CD14-positive monocyte (primary cell): ENCODE measurements around the gene FAM83D. TPM values are rescaled to one million over a fixed set of nuclear protein-coding genes. Genes with fewer than 3 reads are reported as not detected.

Experiments used
- DNase-seq, 3 donors: peaks; one replicate each; pipeline ENCODE4 v3.0.0-alpha.2; 2011 to 2022
- H2AFZ ChIP-seq: 2 replicates; pipeline ENCODE4 v1.6.0; 2012; ENCODE audit warnings: mild to moderate bottlenecking, low read depth, low read length, inconsistent platforms; ENCODE audit not compliant: insufficient read depth, poor library complexity, severe bottlenecking
- H3K27ac ChIP-seq, 2 donors: 1 replicate in 1 of 2; 2 replicates in 1 of 2; pipeline ENCODE4 v1.5.1; 2012 to 2013; ENCODE audit warnings: low read length in 2 of 2, control low read depth in 1 of 2, inconsistent platforms in 1 of 2, low read depth in 1 of 2, mild to moderate bottlenecking in 1 of 2
- H3K27me3 ChIP-seq, 2 donors: one replicate each; pipeline versions ENCODE4 v1.6.0 to v1.6.1; 2011 to 2013; ENCODE audit warnings: low read length in 2 of 2; ENCODE audit not compliant: control insufficient read depth in 2 of 2, insufficient read depth in 2 of 2
- H3K36me3 ChIP-seq, 2 donors: replicated peaks in 1 of 2; 1 replicate in 1 of 2; 2 replicates in 1 of 2; pipeline versions ENCODE4 v1.5.1 to v1.6.1; 2012 to 2013; ENCODE audit warnings: low read length in 2 of 2, control low read depth in 1 of 2, inconsistent platforms in 1 of 2, mild to moderate bottlenecking in 1 of 2; ENCODE audit not compliant: insufficient read depth in 2 of 2, control insufficient read depth in 1 of 2
- H3K4me1 ChIP-seq, 2 donors: 1 replicate in 1 of 2; 2 replicates in 1 of 2; pipeline versions ENCODE4 v1.5.1 to v1.6.1; 2012 to 2013; ENCODE audit warnings: low read length in 2 of 2, control low read depth in 1 of 2, inconsistent platforms in 1 of 2, mild to moderate bottlenecking in 1 of 2, moderate library complexity in 1 of 2; ENCODE audit not compliant: insufficient read depth in 2 of 2, control insufficient read depth in 1 of 2
- H3K4me2 ChIP-seq: replicated peaks from 2 replicates; pipeline ENCODE3; 2012; ENCODE audit warnings: low read length, moderate library complexity, mild to moderate bottlenecking; ENCODE audit not compliant: poor library complexity, severe bottlenecking; ENCODE audit errors: extremely low read depth
- H3K4me3 ChIP-seq, 3 experiments: fragments of 200-600 bp in 1 of 3; sonication (generic) in 1 of 3; replicated peaks in 1 of 3; 1 replicate in 2 of 3; 2 replicates in 1 of 3; pipeline ENCODE4 v1.5.1; 2011 to 2013; ENCODE audit warnings: low read length in 3 of 3, mild to moderate bottlenecking in 3 of 3, control low read depth in 2 of 3, low read depth in 2 of 3, inconsistent platforms in 1 of 3, moderate library complexity in 1 of 3
- H3K79me2 ChIP-seq: 2 replicates; pipeline ENCODE4 v1.6.0; 2012; ENCODE audit warnings: mild to moderate bottlenecking, control low read depth, inconsistent platforms, low read length, moderate library complexity; ENCODE audit not compliant: insufficient read depth
- H3K9ac ChIP-seq: 2 replicates; pipeline ENCODE4 v1.6.0; 2017; ENCODE audit warnings: low read length, mild to moderate bottlenecking; ENCODE audit not compliant: insufficient read depth, poor library complexity, severe bottlenecking
- H3K9me3 ChIP-seq, 2 donors: replicated peaks in 1 of 2; 1 replicate in 1 of 2; 2 replicates in 1 of 2; pipeline versions ENCODE4 v1.5.1 to v1.6.1; 2012 to 2013; ENCODE audit warnings: low read length in 2 of 2, control low read depth in 1 of 2; ENCODE audit not compliant: control insufficient read depth in 1 of 2, insufficient read depth in 1 of 2
- H4K20me1 ChIP-seq: 2 replicates; pipeline ENCODE4 v1.6.0; 2012; ENCODE audit warnings: mild to moderate bottlenecking, low read length, control low read depth, moderate library complexity; ENCODE audit not compliant: insufficient read depth
- H3K27ac Mint-ChIP-seq, 7 donors: one replicate each; pipeline ENCODE4 v1.8.0; 2020; ENCODE audit warnings: mild to moderate bottlenecking in 7 of 7, mixed read lengths in 7 of 7, moderate library complexity in 6 of 7, inconsistent platforms in 2 of 7
- H3K27me3 Mint-ChIP-seq, 3 donors: one replicate each; pipeline ENCODE4 v1.8.0; 2021 to 2022; ENCODE audit warnings: low read depth in 3 of 3, mild to moderate bottlenecking in 3 of 3, mixed read lengths in 3 of 3, moderate library complexity in 3 of 3, inconsistent platforms in 1 of 3
- H3K36me3 Mint-ChIP-seq, 2 donors: one replicate each; pipeline ENCODE4 v1.8.0; 2020; ENCODE audit warnings: mixed read lengths in 2 of 2, inconsistent platforms in 1 of 2, mild to moderate bottlenecking in 1 of 2
- H3K4me1 Mint-ChIP-seq: one replicate; pipeline ENCODE4 v1.8.0; 2020; ENCODE audit warnings: mild to moderate bottlenecking, mixed read lengths
- H3K4me3 Mint-ChIP-seq, 2 donors: one replicate each; pipeline ENCODE4 v1.8.0; 2020; ENCODE audit warnings: mild to moderate bottlenecking in 2 of 2, mixed read lengths in 2 of 2, moderate library complexity in 1 of 2
- H3K9me3 Mint-ChIP-seq, 7 donors: one replicate each; pipeline ENCODE4 v1.8.0; 2020 to 2022; ENCODE audit warnings: mixed read lengths in 7 of 7, mild to moderate bottlenecking in 6 of 7, moderate library complexity in 6 of 7, inconsistent platforms in 2 of 7
- WGBS: methylation state at CpG from one replicate; pipeline ENCODE4 v1.1.5; 2013; ENCODE audit warnings: missing lambda C conversion rate; ENCODE audit not compliant: insufficient coverage; 5-methylcytosine and 5-hydroxymethylcytosine counted together
- intact Hi-C, 2 donors: fragments of 100-400 bp; cut with micrococcal nuclease; formaldehyde crosslinking; loops; one replicate each; pipeline versions ENCODE4 v1.15.0 to v1.15.1; 2023
- polyA plus RNA-seq, 3 donors: library from polyadenylated mRNA; depleted of rRNA in 1 of 3; unstranded in 2 of 3; stranded (reverse) in 1 of 3; fragments of 300-500 nt in 2 of 3; fragments of >200 nt in 1 of 3; fragmentation: Illumina TruSeq in 2 of 3; gene quantifications; 1 replicate in 2 of 3; 2 replicates in 1 of 3; pipeline ENCODE4 v1.2.3, GENCODE V29; 2012 to 2021
- TF ChIP-seq, protein P1 (sequence below): fragments of 200-600 bp; IDR thresholded peaks from one replicate; pipeline ENCODE4 v1.8.0; 2022; ENCODE audit warnings: antibody characterized with exemption, mild to moderate bottlenecking

FAM83D gene
- polyA plus RNA-seq, 3 donors = 0.09 to 0.15 TPM; not detected in 1

DNA sequence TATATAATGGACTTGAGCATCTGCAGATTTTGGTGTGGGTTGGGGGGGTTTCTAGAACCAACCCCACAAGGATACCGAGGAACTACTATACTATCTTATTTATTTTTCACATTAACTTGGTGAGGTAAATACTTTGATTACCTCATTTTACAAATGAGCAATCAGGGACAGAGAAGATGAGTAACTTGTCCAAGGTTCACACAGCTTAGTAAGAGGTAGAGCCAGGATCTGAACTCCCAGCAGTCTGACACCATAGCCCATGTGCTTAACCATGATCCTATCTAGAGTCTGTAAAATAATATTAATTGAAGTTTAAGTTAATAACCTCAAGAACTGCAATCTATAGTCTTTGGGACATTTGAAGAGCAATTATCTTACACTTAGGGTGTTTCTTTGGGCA, 64.5 kb downstream of the FAM83D start:
- intact Hi-C loops = no loop called here
- no CpG with 5 or more reads among the region's 1 CpG for WGBS
- peaks cover 58 to 93% of the 10 kb centered on the region in 2 donors for H3K36me3 ChIP-seq

DNA sequence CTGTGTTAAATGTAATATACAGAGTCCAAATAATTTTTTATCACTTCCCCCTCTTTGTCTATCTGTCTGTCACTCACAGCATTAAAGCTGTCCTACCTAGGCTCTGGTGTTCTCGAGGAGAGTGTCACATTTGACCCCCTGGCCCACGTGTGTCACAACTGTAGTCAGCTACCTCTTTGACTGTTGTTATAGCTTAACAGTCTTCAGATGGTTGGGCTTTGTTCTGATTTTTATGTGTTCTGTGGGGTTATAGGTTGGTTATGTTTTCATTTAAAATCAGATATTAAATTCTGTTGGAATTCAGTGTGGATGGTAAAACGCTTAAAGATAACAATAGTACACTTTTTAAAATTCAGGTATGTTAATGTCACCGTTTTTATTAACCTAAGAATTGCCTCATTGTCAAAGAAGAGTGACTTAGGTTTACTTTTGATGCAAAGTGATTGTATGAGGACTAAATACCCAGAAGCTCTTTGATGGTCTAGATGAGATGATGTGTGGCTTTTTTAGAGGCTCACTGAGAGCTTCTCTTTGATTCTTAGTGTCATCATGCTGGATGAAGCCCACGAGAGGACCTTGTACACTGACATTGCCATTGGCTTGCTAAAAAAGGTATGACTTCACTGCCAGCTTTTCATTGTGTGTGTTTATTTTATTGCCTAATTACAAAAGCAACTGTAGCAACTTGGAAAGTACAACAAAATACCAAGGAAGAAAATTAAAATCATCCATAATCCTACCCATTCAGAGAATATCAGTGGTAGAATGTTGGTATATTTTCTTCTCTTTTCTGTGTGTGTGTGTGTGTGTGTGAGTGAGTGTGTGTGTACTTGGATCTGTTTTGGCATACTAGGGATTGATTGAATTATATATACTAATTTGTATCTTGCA, 65.8 kb downstream of the FAM83D start:
- Mint-ChIP-seq H3K4me1 (no peaks in the 10 kb centered on the region), H3K36me3 (peaks cover 62 to 81% of the 10 kb centered on the region in 2 donors), H3K27me3 (no peaks in the 10 kb centered on the region), H3K9me3 (no peaks in the 10 kb centered on the region), H3K4me3 (no peak overlapping the region), H3K27ac (no peak overlapping the region)
- no peak overlapping the region for H3K9ac ChIP-seq
- WGBS = 100% methylated on average over 2 of the region's 5 CpGs
- no peak overlapping the region for H3K27ac ChIP-seq
- H2AFZ ChIP-seq = no peak overlapping the region
- H4K20me1 ChIP-seq = no peaks in the 10 kb centered on the region
- no peak overlapping the region for H3K4me3 ChIP-seq
- TF ChIP-seq, protein P1, sequence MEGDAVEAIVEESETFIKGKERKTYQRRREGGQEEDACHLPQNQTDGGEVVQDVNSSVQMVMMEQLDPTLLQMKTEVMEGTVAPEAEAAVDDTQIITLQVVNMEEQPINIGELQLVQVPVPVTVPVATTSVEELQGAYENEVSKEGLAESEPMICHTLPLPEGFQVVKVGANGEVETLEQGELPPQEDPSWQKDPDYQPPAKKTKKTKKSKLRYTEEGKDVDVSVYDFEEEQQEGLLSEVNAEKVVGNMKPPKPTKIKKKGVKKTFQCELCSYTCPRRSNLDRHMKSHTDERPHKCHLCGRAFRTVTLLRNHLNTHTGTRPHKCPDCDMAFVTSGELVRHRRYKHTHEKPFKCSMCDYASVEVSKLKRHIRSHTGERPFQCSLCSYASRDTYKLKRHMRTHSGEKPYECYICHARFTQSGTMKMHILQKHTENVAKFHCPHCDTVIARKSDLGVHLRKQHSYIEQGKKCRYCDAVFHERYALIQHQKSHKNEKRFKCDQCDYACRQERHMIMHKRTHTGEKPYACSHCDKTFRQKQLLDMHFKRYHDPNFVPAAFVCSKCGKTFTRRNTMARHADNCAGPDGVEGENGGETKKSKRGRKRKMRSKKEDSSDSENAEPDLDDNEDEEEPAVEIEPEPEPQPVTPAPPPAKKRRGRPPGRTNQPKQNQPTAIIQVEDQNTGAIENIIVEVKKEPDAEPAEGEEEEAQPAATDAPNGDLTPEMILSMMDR = no peak
- no peaks in the 10 kb centered on the region for H3K79me2 ChIP-seq
- H3K36me3 ChIP-seq = peaks cover 66 to 93% of the 10 kb centered on the region in 2 donors
- no peak overlapping the region for H3K4me2 ChIP-seq
- DNase-seq = no peak
- no peaks in the 10 kb centered on the region for H3K9me3 ChIP-seq
- no peaks in the 10 kb centered on the region for H3K27me3 ChIP-seq
- H3K4me1 ChIP-seq = no peaks in the 10 kb centered on the region
- intact Hi-C loops = no loop called here

More for the DNA sequence above, 64.5 kb downstream of the FAM83D start:
- Histone ChIP-seq H3K4me1 (no peaks in the 10 kb centered on the region), H3K27ac (no peak overlapping the region), H2AFZ (no peak overlapping the region), H3K4me3 (no peak overlapping the region), H3K9me3 (no peaks in the 10 kb centered on the region), H3K9ac (no peak overlapping the region), H4K20me1 (no peaks in the 10 kb centered on the region), H3K27me3 (no peaks in the 10 kb centered on the region), H3K79me2 (no peaks in the 10 kb centered on the region), H3K4me2 (no peak overlapping the region)
- DNase-seq = no peak
- Mint-ChIP-seq H3K36me3 (peaks cover 64 to 79% of the 10 kb centered on the region in 2 donors), H3K27me3 (no peaks in the 10 kb centered on the region), H3K9me3 (no peaks in the 10 kb centered on the region), H3K4me3 (no peak overlapping the region), H3K27ac (no peak overlapping the region), H3K4me1 (no peaks in the 10 kb centered on the region)
- TF ChIP-seq, protein P1 = no peak
